Measurements from ENCODE around the gene DEDD. TPM values are rescaled to one million over a fixed set of nuclear protein-coding genes. Genes with fewer than 3 reads are reported as not detected.
A peak's percentile ranks its signal among the peaks of the same experiment; 100 is the strongest.

The DEDD gene
- total and polyA plus RNA-seq, 2 of the 4 experiments (the other 2 are of a cell fraction), result 40.2 to 47.9 TPM

GRCh38 chr1:161158316-161159010, 26.0 kb upstream of the DEDD start:
- CTCF ChIA-PET, result interaction anchor here (0.6 to 1.0 kb wide), 3 partner anchors 24 to 774 kb away, joined by 3 to 6 read pairs (median 4); no protein-coding TSS in a partner anchor
- TF ChIP-seq ELK1 (IDR thresholded peaks at IDR 0.05; ENCODE audit: borderline replicate concordance, low read depth, low read length), result no peak
- no peak for TF ChIP-seq RCOR1 (IDR thresholded peaks at IDR 0.05; ENCODE audit: insufficient replicate concordance, low read length)
- TF ChIP-seq RFX5 (IDR thresholded peaks at IDR 0.05; ENCODE audit: low read depth, low read length), result no peak
- no peak for TF ChIP-seq CHD1 (IDR thresholded peaks at IDR 0.05; ENCODE audit: low read depth, low read length)
- no peak for TF ChIP-seq POLR2A (IDR thresholded peaks at IDR 0.05; ENCODE audit: low read depth, low read length)
- TF ChIP-seq MAZ (IDR thresholded peaks at IDR 0.05; ENCODE audit: borderline replicate concordance, low read depth, low read length), result no peak
- TF ChIP-seq RAD21 (IDR thresholded peaks at IDR 0.05; ENCODE audit: low read length), result no peak
- TF ChIP-seq CEBPB (IDR thresholded peaks at IDR 0.05; ENCODE audit: low read depth, low read length), result no peak
- no peak for TF ChIP-seq NFE2L2 (IDR thresholded peaks at IDR 0.05; ENCODE audit: low read depth, low read length)
- TF ChIP-seq FOS (IDR thresholded peaks at IDR 0.05; ENCODE audit: low read depth, low read length), result no peak
- TF ChIP-seq MXI1 (IDR thresholded peaks at IDR 0.05; ENCODE audit: borderline replicate concordance, low read depth, low read length), result no peak
- no peak for TF ChIP-seq SMC3 (IDR thresholded peaks at IDR 0.05; ENCODE audit: low read depth, low read length)
- no peak for TF ChIP-seq USF2 (IDR thresholded peaks at IDR 0.05; ENCODE audit: low read depth, low read length)
- TF ChIP-seq MAFK (IDR thresholded peaks at IDR 0.05; ENCODE audit: low read depth, low read length), result no peak
- no peak for TF ChIP-seq CTCF (conservative IDR thresholded peaks at IDR 0.05; ENCODE audit: low read depth, low read length)

More at GRCh38 chr1:161158316-161159010, 26.0 kb upstream of the DEDD start:
- POLR2A ChIA-PET (ENCODE audit: unreplicated experiment), result no interaction called here
- H3K4ac ChIP-seq (ENCODE audit: low read depth, low read length), result peak overlapping the region; percentile 91; the same call in 1 of the 2 replicates
- peak overlapping the region; percentile 89 for H4K5ac ChIP-seq (ENCODE audit: low read depth, low read length)
- DNase-seq, result no peak
- peak overlapping the region; percentile 96 for H2AFZ ChIP-seq (replicated peaks; ENCODE audit: low read length, poor library complexity)
- H3K4me1 ChIP-seq (ENCODE audit: control insufficient read depth, insufficient read depth, low read length), result peaks cover 7% of the 10 kb centered on the region
- no peak overlapping the region for H4K91ac ChIP-seq (ENCODE audit: insufficient read depth, low read depth, low read length)
- H2BK5ac ChIP-seq (ENCODE audit: low read depth, low read length, poor library complexity, severe bottlenecking), result no peak overlapping the region
- H3K9me3 ChIP-seq (ENCODE audit: control insufficient read depth, insufficient read depth, low read length), result no peaks in the 10 kb centered on the region
- dilution Hi-C loops (cut with HindIII; ENCODE audit: low sequenced_read_pairs, unreplicated experiment), result no loop called here
- peak overlapping the region; percentile 78; the same call in 1 of the 2 replicates for H3K9ac ChIP-seq (ENCODE audit: low read depth, low read length)
- H3K4me2 ChIP-seq (ENCODE audit: low read depth, low read length), result peak overlapping the region; percentile 92
- H3K36me3 ChIP-seq (ENCODE audit: control insufficient read depth, insufficient read depth, low read length), result peaks cover 28% of the 10 kb centered on the region
- peak overlapping the region; percentile 72; the same call in 1 of the 2 replicates for H3K27ac ChIP-seq (ENCODE audit: insufficient read depth, low read length)
- intact Hi-C loops (cut with micrococcal nuclease), result no loop called here
- peaks cover 23 to 51% of the 10 kb centered on the region in 2 experiments for H3K79me1 ChIP-seq (ENCODE audit: low read depth in 1 of 2, low read length in 2 of 2)
- peak overlapping the region; percentile 59; the same call in 1 of the 2 replicates for H2AK5ac ChIP-seq (ENCODE audit: low read depth, low read length)
- peaks cover 19% of the 10 kb centered on the region for H3K9me1 ChIP-seq (ENCODE audit: insufficient read depth, low read length)
- H3K4me3 ChIP-seq (ENCODE audit: insufficient read depth, low read depth, low read length), result no peak overlapping the region
- H3K27me3 ChIP-seq (ENCODE audit: control insufficient read depth, insufficient read depth, low read length), result no peaks in the 10 kb centered on the region
- no peak for ATAC-seq (ENCODE audit: low read depth)
- 77% methylated on average over 4 of the region's 9 CpGs; no CpG with 5 or more reads in 1 of the 2 experiments for WGBS, 2 experiments (ENCODE audit: extremely low coverage in 2 of 2, insufficient read length in 1 of 2)
- H2AK9ac ChIP-seq (replicated peaks; ENCODE audit: low read depth, low read length, poor library complexity), result peak overlapping the region; percentile 91
- no peak overlapping the region for H2BK15ac ChIP-seq (ENCODE audit: low read depth, low read length)
- no peak overlapping the region for H3K56ac ChIP-seq (ENCODE audit: extremely low read depth, insufficient read depth, low read length)
- 0 out of 2 replicates have a peak overlapping the region, but pooled peaks have one; percentile 29 for H3K14ac ChIP-seq (replicated peaks; ENCODE audit: low read depth, low read length)
- H4K8ac ChIP-seq (ENCODE audit: low read depth in 2 of 2, low read length in 2 of 2), result peak overlapping the region; percentile 85 to 98
- no peaks in the 10 kb centered on the region for H4K20me1 ChIP-seq (ENCODE audit: insufficient read depth, low read length)
- no peak overlapping the region for H2BK20ac ChIP-seq (ENCODE audit: low read depth, low read length)
- H3K18ac ChIP-seq (ENCODE audit: low read depth, low read length), result no peak overlapping the region
- in situ Hi-C loops (cut with MboI; ENCODE audit: low sequenced_read_pairs), result no loop called here
- no peak overlapping the region for H2BK120ac ChIP-seq (ENCODE audit: low read depth, low read length)
- no TSS peak for BruUV-seq (replicated peaks)
- H3K23ac ChIP-seq (ENCODE audit: low read depth, low read length), result no peak overlapping the region
